ENCODE measurements around the gene FBXL14.

GRCh38 chr12:1518591-1519516, 75.5 kb downstream of the FBXL14 start:
- TF ChIP-seq POLR2A (IDR thresholded peaks at IDR 0.05; ENCODE audit: low read depth) = no peak
- TF ChIP-seq, protein P1, sequence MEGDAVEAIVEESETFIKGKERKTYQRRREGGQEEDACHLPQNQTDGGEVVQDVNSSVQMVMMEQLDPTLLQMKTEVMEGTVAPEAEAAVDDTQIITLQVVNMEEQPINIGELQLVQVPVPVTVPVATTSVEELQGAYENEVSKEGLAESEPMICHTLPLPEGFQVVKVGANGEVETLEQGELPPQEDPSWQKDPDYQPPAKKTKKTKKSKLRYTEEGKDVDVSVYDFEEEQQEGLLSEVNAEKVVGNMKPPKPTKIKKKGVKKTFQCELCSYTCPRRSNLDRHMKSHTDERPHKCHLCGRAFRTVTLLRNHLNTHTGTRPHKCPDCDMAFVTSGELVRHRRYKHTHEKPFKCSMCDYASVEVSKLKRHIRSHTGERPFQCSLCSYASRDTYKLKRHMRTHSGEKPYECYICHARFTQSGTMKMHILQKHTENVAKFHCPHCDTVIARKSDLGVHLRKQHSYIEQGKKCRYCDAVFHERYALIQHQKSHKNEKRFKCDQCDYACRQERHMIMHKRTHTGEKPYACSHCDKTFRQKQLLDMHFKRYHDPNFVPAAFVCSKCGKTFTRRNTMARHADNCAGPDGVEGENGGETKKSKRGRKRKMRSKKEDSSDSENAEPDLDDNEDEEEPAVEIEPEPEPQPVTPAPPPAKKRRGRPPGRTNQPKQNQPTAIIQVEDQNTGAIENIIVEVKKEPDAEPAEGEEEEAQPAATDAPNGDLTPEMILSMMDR (IDR thresholded peaks at IDR 0.05) = no peak
- no peak for TF ChIP-seq POLR2AphosphoS5 (IDR thresholded peaks at IDR 0.05)

Measured in esophagus muscularis mucosa (tissue), 3 donors.